ENCODE measurements around the gene TBC1D26. TPM values are rescaled to one million over a fixed set of nuclear protein-coding genes. Genes with fewer than 3 reads are reported as not detected.
"Not testable (repeated sequence)": the region's sequence is repeated elsewhere in the genome, so short reads cannot be mapped to it uniquely, and the experiment has no call there.

TBC1D26 gene
- total RNA-seq, 1 donor: not detected

- Histone ChIP-seq H2AFZ (ENCODE audit: low read length) (no peak overlapping the region), H3K36me3 (ENCODE audit: insufficient read depth, low read length) (no peaks in the 10 kb centered on the region), H3K79me2 (ENCODE audit: insufficient read depth, low read length) (no peaks in the 10 kb centered on the region), H3K4me2 (ENCODE audit: insufficient read depth, low read length) (no peak overlapping the region), H3K4me1 (ENCODE audit: insufficient read depth, low read length) (no peaks in the 10 kb centered on the region), H4K20me1 (ENCODE audit: insufficient read depth, low read length) (no peaks in the 10 kb centered on the region), H3K4me3 (ENCODE audit: insufficient read depth, low read length) (no peak overlapping the region), H3K9me3 (ENCODE audit: low read depth, low read length) (no peaks in the 10 kb centered on the region), H3K27ac (ENCODE audit: low read depth, low read length) (no peak overlapping the region), H3K27me3 (ENCODE audit: insufficient read depth, low read length) (peaks cover 18% of the 10 kb centered on the region)
- TF ChIP-seq, protein P1, sequence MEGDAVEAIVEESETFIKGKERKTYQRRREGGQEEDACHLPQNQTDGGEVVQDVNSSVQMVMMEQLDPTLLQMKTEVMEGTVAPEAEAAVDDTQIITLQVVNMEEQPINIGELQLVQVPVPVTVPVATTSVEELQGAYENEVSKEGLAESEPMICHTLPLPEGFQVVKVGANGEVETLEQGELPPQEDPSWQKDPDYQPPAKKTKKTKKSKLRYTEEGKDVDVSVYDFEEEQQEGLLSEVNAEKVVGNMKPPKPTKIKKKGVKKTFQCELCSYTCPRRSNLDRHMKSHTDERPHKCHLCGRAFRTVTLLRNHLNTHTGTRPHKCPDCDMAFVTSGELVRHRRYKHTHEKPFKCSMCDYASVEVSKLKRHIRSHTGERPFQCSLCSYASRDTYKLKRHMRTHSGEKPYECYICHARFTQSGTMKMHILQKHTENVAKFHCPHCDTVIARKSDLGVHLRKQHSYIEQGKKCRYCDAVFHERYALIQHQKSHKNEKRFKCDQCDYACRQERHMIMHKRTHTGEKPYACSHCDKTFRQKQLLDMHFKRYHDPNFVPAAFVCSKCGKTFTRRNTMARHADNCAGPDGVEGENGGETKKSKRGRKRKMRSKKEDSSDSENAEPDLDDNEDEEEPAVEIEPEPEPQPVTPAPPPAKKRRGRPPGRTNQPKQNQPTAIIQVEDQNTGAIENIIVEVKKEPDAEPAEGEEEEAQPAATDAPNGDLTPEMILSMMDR (IDR thresholded peaks at IDR 0.05; ENCODE audit: extremely low read depth, low read depth, low read length): no peak
- DNase-seq (ENCODE audit: insufficient read length, low spot score, missing footprints): no peak
These were observed 12.1 kb downstream of the TBC1D26 start for GRCh38 chr17:15744074-15744676.

- H3K79me2 ChIP-seq (ENCODE audit: insufficient read depth, low read length): no peaks in the 10 kb centered on the region
- no peaks in the 10 kb centered on the region for H3K9me3 ChIP-seq (ENCODE audit: low read depth, low read length)
- H4K20me1 ChIP-seq (ENCODE audit: insufficient read depth, low read length): no peaks in the 10 kb centered on the region
- H3K4me3 ChIP-seq (ENCODE audit: insufficient read depth, low read length): no peak overlapping the region
- H3K27me3 ChIP-seq (ENCODE audit: insufficient read depth, low read length): peaks cover 18% of the 10 kb centered on the region
- no peak overlapping the region for H3K4me2 ChIP-seq (ENCODE audit: insufficient read depth, low read length)
- H3K4me1 ChIP-seq (ENCODE audit: insufficient read depth, low read length): no peaks in the 10 kb centered on the region
- H2AFZ ChIP-seq (ENCODE audit: low read length): no peak overlapping the region
- no peak overlapping the region for H3K27ac ChIP-seq (ENCODE audit: low read depth, low read length)
- no peaks in the 10 kb centered on the region for H3K36me3 ChIP-seq (ENCODE audit: insufficient read depth, low read length)
- TF ChIP-seq, protein P1 (IDR thresholded peaks at IDR 0.05; ENCODE audit: extremely low read depth, low read depth, low read length): no peak
- no peak for DNase-seq (ENCODE audit: insufficient read length, low spot score, missing footprints)
These were observed 12.8 kb downstream of the TBC1D26 start for GRCh38 chr17:15744885-15745284.

GRCh38 chr17:15749403-15749802, 17.3 kb downstream of the TBC1D26 start:
- H3K9me3 ChIP-seq (ENCODE audit: low read depth, low read length); H3K4me3 ChIP-seq (ENCODE audit: insufficient read depth, low read length); H3K79me2 ChIP-seq (ENCODE audit: insufficient read depth, low read length); DNase-seq (ENCODE audit: insufficient read length, low spot score, missing footprints); H2AFZ ChIP-seq (ENCODE audit: low read length); H3K27ac ChIP-seq (ENCODE audit: low read depth, low read length); H3K4me1 ChIP-seq (ENCODE audit: insufficient read depth, low read length); H3K4me2 ChIP-seq (ENCODE audit: insufficient read depth, low read length); H4K20me1 ChIP-seq (ENCODE audit: insufficient read depth, low read length); H3K36me3 ChIP-seq (ENCODE audit: insufficient read depth, low read length): not testable (repeated sequence)
- H3K27me3 ChIP-seq (ENCODE audit: insufficient read depth, low read length): peaks cover 18% of the 10 kb centered on the region

- H3K9me3 ChIP-seq (ENCODE audit: low read depth, low read length); H3K4me3 ChIP-seq (ENCODE audit: insufficient read depth, low read length); H3K27ac ChIP-seq (ENCODE audit: low read depth, low read length); H2AFZ ChIP-seq (ENCODE audit: low read length); H3K79me2 ChIP-seq (ENCODE audit: insufficient read depth, low read length); DNase-seq (ENCODE audit: insufficient read length, low spot score, missing footprints); H3K4me2 ChIP-seq (ENCODE audit: insufficient read depth, low read length); H4K20me1 ChIP-seq (ENCODE audit: insufficient read depth, low read length); H3K4me1 ChIP-seq (ENCODE audit: insufficient read depth, low read length); H3K27me3 ChIP-seq (ENCODE audit: insufficient read depth, low read length); H3K36me3 ChIP-seq (ENCODE audit: insufficient read depth, low read length): not testable (repeated sequence)
These were observed 36.9 kb downstream of the TBC1D26 start for GRCh38 chr17:15768865-15769533.

GRCh38 chr17:15770679-15771078, 38.6 kb downstream of the TBC1D26 start:
- H3K27me3 ChIP-seq (ENCODE audit: insufficient read depth, low read length); H3K79me2 ChIP-seq (ENCODE audit: insufficient read depth, low read length); H3K4me1 ChIP-seq (ENCODE audit: insufficient read depth, low read length); H3K27ac ChIP-seq (ENCODE audit: low read depth, low read length); H2AFZ ChIP-seq (ENCODE audit: low read length); H3K9me3 ChIP-seq (ENCODE audit: low read depth, low read length); H4K20me1 ChIP-seq (ENCODE audit: insufficient read depth, low read length); H3K36me3 ChIP-seq (ENCODE audit: insufficient read depth, low read length); DNase-seq (ENCODE audit: insufficient read length, low spot score, missing footprints); H3K4me2 ChIP-seq (ENCODE audit: insufficient read depth, low read length); H3K4me3 ChIP-seq (ENCODE audit: insufficient read depth, low read length): not testable (repeated sequence)

Measured in osteoblast (primary cell).